BJ (cell line): Measurements from ENCODE around the gene RIPOR2. TPM values are rescaled to one million over a fixed set of nuclear protein-coding genes. Genes with fewer than 3 reads are reported as not detected.

Experiments
- CTCF ChIA-PET: fragments of 350-600 bp; formaldehyde crosslinking; extraction: SDS; loops from one replicate; lab custom pipeline; 2021; ENCODE audit warnings: antibody characterized with exemption, inconsistent platforms; lab: Yijun Ruan, JAX
- POLR2A ChIA-PET: fragments of 300-600 bp; sonication (Branson Sonifier 250); formaldehyde crosslinking; extraction: SDS; loops from one replicate; lab custom pipeline; 2021; ENCODE audit warnings: antibody characterized with exemption; lab: Charles Lee
- DNase-seq: peaks from one replicate; pipeline ENCODE4 v3.0.0-alpha.2; 2011; ENCODE audit warnings: low read depth
- H3K27me3 ChIP-seq: 2 replicates; pipeline ENCODE4 v1.6.0; 2011; ENCODE audit warnings: low read length; ENCODE audit not compliant: control insufficient read depth, insufficient read depth
- H3K36me3 ChIP-seq: 2 replicates; pipeline ENCODE4 v1.5.1; 2011; ENCODE audit warnings: low read length; ENCODE audit not compliant: control insufficient read depth, insufficient read depth
- H3K4me3 ChIP-seq: 2 replicates; pipeline ENCODE4 v1.5.1; 2011; ENCODE audit warnings: low read depth, mild to moderate bottlenecking, control low read depth, low read length
- CTCF ChIP-seq: IDR thresholded peaks from 2 replicates; pipeline ENCODE4 v1.5.1; 2011; ENCODE audit warnings: low read depth, mild to moderate bottlenecking, control low read depth, inconsistent platforms, low read length, moderate library complexity; ENCODE audit not compliant: insufficient read depth
- polyA plus RNA-seq: library from polyadenylated mRNA; depleted of rRNA; stranded (reverse); fragments of >200 nt; gene quantifications from 2 replicates; pipeline ENCODE4 v1.2.3, GENCODE V29; 2011

Gene RIPOR2
- polyA plus RNA-seq, 1 experiment, result 52.6 TPM

- ChIA-PET CTCF (interaction anchor here (0.9 to 1.5 kb wide), 6 partner anchors 15 to 225 kb away, joined by 3 to 5 read pairs (median 4); no protein-coding TSS in a partner anchor), POLR2A (no interaction called here)
- no peak for DNase-seq
Measured at GRCh38 chr6:24905483-24905882, 30.3 kb downstream of the RIPOR2 start.

GRCh38 chr6:24903681-24904080, 32.1 kb downstream of the RIPOR2 start:
- H3K4me3 ChIP-seq, result no peak overlapping the region
- ChIA-PET CTCF (interaction anchor here (0.7 to 1.2 kb wide), 3 partner anchors 21 to 168 kb away, joined by 3 to 5 read pairs (median 3); no protein-coding TSS in a partner anchor), POLR2A (no interaction called here)
- TF ChIP-seq CTCF, result no peak
- H3K36me3 ChIP-seq, result no peaks in the 10 kb centered on the region; the same call in none of the 2 replicates
- DNase-seq, result no peak
- no peaks in the 10 kb centered on the region for H3K27me3 ChIP-seq

More at GRCh38 chr6:24905483-24905882, 30.3 kb downstream of the RIPOR2 start:
- Histone ChIP-seq H3K27me3 (no peaks in the 10 kb centered on the region), H3K36me3 (no peaks in the 10 kb centered on the region; the same call in none of the 2 replicates), H3K4me3 (no peak overlapping the region)
- TF ChIP-seq CTCF, result no peak

- ChIA-PET CTCF (interaction anchor here (0.7 to 1.5 kb wide), 5 partner anchors 11 to 169 kb away, joined by 3 to 5 read pairs (median 3); no protein-coding TSS in a partner anchor), POLR2A (interaction anchor here (1.0 kb wide), 1 partner anchor 127 kb away, joined by 3 read pairs; no protein-coding TSS in a partner anchor)
- no peak overlapping the region for H3K4me3 ChIP-seq
- peak; percentile 76 for DNase-seq
- no peaks in the 10 kb centered on the region for H3K27me3 ChIP-seq
- H3K36me3 ChIP-seq, result peaks cover 4% of the 10 kb centered on the region
- TF ChIP-seq CTCF, result peak; percentile 21; the same call in 1 of the 2 replicates
Measured at GRCh38 chr6:24902782-24903181, 33.0 kb downstream of the RIPOR2 start.

GRCh38 chr6:24901698-24902328, 33.9 kb downstream of the RIPOR2 start:
- CTCF ChIA-PET, result interaction anchor here (1.2 to 1.5 kb wide), 2 partner anchors 44 to 93 kb away, joined by 3 to 5 read pairs; no protein-coding TSS in a partner anchor
- no peaks in the 10 kb centered on the region for H3K27me3 ChIP-seq
- POLR2A ChIA-PET, result interaction anchor here (1.0 kb wide), 1 partner anchor 126 kb away, joined by 3 read pairs; no protein-coding TSS in a partner anchor
- no peak for DNase-seq
- H3K36me3 ChIP-seq, result peaks cover 4% of the 10 kb centered on the region
- TF ChIP-seq CTCF, result no peak
- H3K4me3 ChIP-seq, result no peak overlapping the region

- TF ChIP-seq CTCF, result no peak
- ChIA-PET POLR2A (no interaction called here), CTCF (interaction anchor here (3.3 kb wide), 1 partner anchor 9 kb away, joined by 19 read pairs; no protein-coding TSS in a partner anchor)
- peaks cover 4% of the 10 kb centered on the region for H3K36me3 ChIP-seq
- DNase-seq, result no peak
- H3K27me3 ChIP-seq, result no peaks in the 10 kb centered on the region
- H3K4me3 ChIP-seq, result no peak overlapping the region
Measured at GRCh38 chr6:24900917-24901697, 34.7 kb downstream of the RIPOR2 start.
